CD4-positive, CD25-positive, alpha-beta regulatory T cell (primary cell): Measurements from ENCODE around the gene OTUD5. TPM values are rescaled to one million over a fixed set of nuclear protein-coding genes. Genes with fewer than 3 reads are reported as not detected.

Experiments
- ATAC-seq, 2 donors: fragments of 150-1000 bp; cut with Tn5 transposase; one replicate each; pipeline ENCODE4 v1.10.0; 2021; ENCODE audit warnings: low read depth in 2 of 2, moderate number of reproducible peaks in 2 of 2, moderate library complexity in 1 of 2
- DNase-seq, 3 donors: peaks; one replicate each; pipeline versions ENCODE4 v3.0.0 to v3.0.0-alpha.2; 2012 to 2022; ENCODE audit warnings: mixed read lengths in 1 of 3
- H3K27ac ChIP-seq: one replicate; pipeline ENCODE4 v1.7.0; 2013; ENCODE audit warnings: mild to moderate bottlenecking, low read length; ENCODE audit not compliant: insufficient read depth, poor library complexity, severe bottlenecking
- H3K27me3 ChIP-seq: one replicate; pipeline ENCODE4 v1.7.0; 2013; ENCODE audit warnings: low read length; ENCODE audit not compliant: control insufficient read depth, insufficient read depth
- H3K36me3 ChIP-seq: one replicate; pipeline ENCODE4 v1.7.0; 2013; ENCODE audit warnings: mild to moderate bottlenecking, low read length, moderate library complexity; ENCODE audit not compliant: control insufficient read depth, insufficient read depth
- H3K4me1 ChIP-seq: 2 replicates; pipeline ENCODE4 v1.7.0; 2013; ENCODE audit warnings: mild to moderate bottlenecking, low read length; ENCODE audit not compliant: insufficient read depth, control insufficient read depth, poor library complexity, severe bottlenecking
- H3K4me3 ChIP-seq: one replicate; pipeline ENCODE4 v1.7.0; 2013; ENCODE audit warnings: low read depth, mild to moderate bottlenecking, low read length, moderate library complexity
- H3K9me3 ChIP-seq, 2 experiments: 1 replicate in 1 of 2; 2 replicates in 1 of 2; pipeline ENCODE4 v1.7.0; 2013; ENCODE audit warnings: low read length in 2 of 2, mild to moderate bottlenecking in 1 of 2, moderate library complexity in 1 of 2; ENCODE audit not compliant: control insufficient read depth in 2 of 2
- H3K27ac Mint-ChIP-seq, 3 donors: one replicate each; pipeline ENCODE4 v1.8.0; 2020 to 2022; ENCODE audit warnings: mild to moderate bottlenecking in 3 of 3, mixed read lengths in 3 of 3, moderate library complexity in 2 of 3
- H3K27me3 Mint-ChIP-seq: one replicate; pipeline ENCODE4 v1.8.0; 2022; ENCODE audit warnings: mild to moderate bottlenecking, mixed read lengths
- H3K36me3 Mint-ChIP-seq: one replicate; pipeline ENCODE4 v1.8.0; 2020; ENCODE audit warnings: mixed read lengths
- H3K4me1 Mint-ChIP-seq, 4 donors: one replicate each; pipeline ENCODE4 v1.8.0; 2020 to 2022; ENCODE audit warnings: mixed read lengths in 4 of 4, mild to moderate bottlenecking in 1 of 4
- H3K4me3 Mint-ChIP-seq, 4 donors: one replicate each; pipeline ENCODE4 v1.8.0; 2020 to 2022; ENCODE audit warnings: mild to moderate bottlenecking in 4 of 4, mixed read lengths in 4 of 4, moderate library complexity in 3 of 4
- H3K9me3 Mint-ChIP-seq, 7 donors: one replicate each; pipeline ENCODE4 v1.8.0; 2020 to 2022; ENCODE audit warnings: mixed read lengths in 7 of 7, mild to moderate bottlenecking in 3 of 7, moderate library complexity in 2 of 7
- polyA plus RNA-seq, 4 donors: library from polyadenylated mRNA; unstranded; fragments of 300-500 nt; fragmentation: Illumina TruSeq; gene quantifications; one replicate each; pipeline ENCODE4 v1.2.3, GENCODE V29; 2021
- total RNA-seq: library from RNA; stranded (reverse); gene quantifications from one replicate; pipeline ENCODE4 v1.2.3, GENCODE V29; 2022

Gene OTUD5
- total and polyA plus RNA-seq, 5 donors from 2014 or later = 20.2 to 110 (median 31.1) TPM

DNA sequence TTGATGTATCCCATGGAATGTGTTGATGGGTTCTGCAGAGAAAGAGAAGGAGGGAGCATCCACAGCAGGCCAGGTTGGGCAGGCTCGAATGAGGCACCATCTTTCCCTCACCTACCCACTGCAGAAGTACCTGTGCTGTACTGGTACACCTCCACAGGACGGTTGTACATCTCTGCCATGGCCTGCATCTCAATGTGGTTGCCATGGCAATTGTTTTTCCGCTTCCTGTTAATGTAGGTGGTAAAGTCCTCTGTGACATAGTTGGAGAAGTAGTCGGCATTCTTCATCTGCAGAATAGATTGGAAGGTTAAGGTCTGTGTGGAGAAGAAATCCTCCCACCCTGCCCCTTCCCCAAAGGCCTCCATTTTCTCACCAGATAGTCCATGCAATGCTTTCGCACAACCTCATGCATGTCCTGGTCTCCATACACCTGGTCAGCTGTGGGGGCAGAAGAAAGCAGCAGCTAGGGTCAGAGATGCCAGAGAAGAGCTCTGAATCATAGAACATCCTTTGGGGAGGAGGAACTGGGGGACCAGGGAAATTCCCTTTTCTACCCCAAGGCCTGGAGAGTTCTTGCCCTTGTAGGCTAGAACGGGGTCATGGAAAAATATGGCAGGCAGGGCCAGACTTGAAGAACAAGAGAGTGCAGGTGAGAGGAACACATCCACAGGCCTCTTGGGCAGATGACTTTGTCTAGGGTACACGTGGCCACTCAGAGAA lies 22.7 kb downstream of the OTUD5 start:
- Histone ChIP-seq H3K27ac (peak overlapping the region; percentile 99), H3K36me3 (peaks cover 16% of the 10 kb centered on the region), H3K27me3 (no peaks in the 10 kb centered on the region), H3K9me3 (no peaks in the 10 kb centered on the region), H3K4me1 (peaks cover 64% of the 10 kb centered on the region), H3K4me3 (peak overlapping the region; percentile 40)
- DNase-seq (peak; percentile 46 to 76 (median 73)), ATAC-seq (peak; percentile 19 to 29)
- peaks cover 26% of the 10 kb centered on the region for H3K36me3 Mint-ChIP-seq
- H3K4me1 Mint-ChIP-seq = peaks cover 29 to 73% (median 54%) of the 10 kb centered on the region in 4 donors
- no peaks in the 10 kb centered on the region for H3K27me3 Mint-ChIP-seq
- peak overlapping the region; percentile 69 to 85 (median 72) for H3K4me3 Mint-ChIP-seq
- peaks cover 0 to under 1% (median 0%) of the 10 kb centered on the region in 7 donors for H3K9me3 Mint-ChIP-seq
- H3K27ac Mint-ChIP-seq = peak overlapping the region; percentile 83 to 98 (median 95)

GRCh38 chrX:48933757-48934156 lies 23.6 kb downstream of the OTUD5 start:
- peak overlapping the region; percentile 99 for H3K27ac ChIP-seq
- peaks cover 54% of the 10 kb centered on the region for H3K4me1 ChIP-seq
- Mint-ChIP-seq H3K27ac (peak overlapping the region; percentile 91 to 98 (median 95)), H3K27me3 (no peaks in the 10 kb centered on the region), H3K36me3 (peaks cover 26% of the 10 kb centered on the region), H3K4me3 (peak overlapping the region in 3 of 4 donors; percentile 19 to 85 (median 43)), H3K4me1 (peaks cover 26 to 63% (median 45%) of the 10 kb centered on the region in 4 donors), H3K9me3 (peaks cover 0 to 2% (median 0%) of the 10 kb centered on the region in 7 donors)
- no peaks in the 10 kb centered on the region for H3K9me3 ChIP-seq
- no peaks in the 10 kb centered on the region for H3K27me3 ChIP-seq
- DNase-seq (peak in 1 of 3 donors; percentile 13), ATAC-seq (no peak)
- H3K36me3 ChIP-seq = peaks cover 16% of the 10 kb centered on the region
- H3K4me3 ChIP-seq = no peak overlapping the region

- ATAC-seq = no peak
- H3K4me1 Mint-ChIP-seq = peaks cover 4 to 49% (median 16%) of the 10 kb centered on the region in 4 donors
- Histone ChIP-seq H3K4me3 (no peak overlapping the region), H3K36me3 (peaks cover 24% of the 10 kb centered on the region), H3K27me3 (no peaks in the 10 kb centered on the region), H3K4me1 (peaks cover 23% of the 10 kb centered on the region), H3K27ac (no peak overlapping the region), H3K9me3 (no peaks in the 10 kb centered on the region)
- H3K36me3 Mint-ChIP-seq = peaks cover 34% of the 10 kb centered on the region
- H3K27ac Mint-ChIP-seq = peak overlapping the region in 2 of 3 donors; percentile 35 to 48
- H3K9me3 Mint-ChIP-seq = peaks cover 0 to 2% (median 0%) of the 10 kb centered on the region in 7 donors
- H3K27me3 Mint-ChIP-seq = no peaks in the 10 kb centered on the region
- no peak for DNase-seq
- H3K4me3 Mint-ChIP-seq = no peak overlapping the region
These were observed 29.5 kb downstream of the OTUD5 start for GRCh38 chrX:48927736-48928382.

DNA sequence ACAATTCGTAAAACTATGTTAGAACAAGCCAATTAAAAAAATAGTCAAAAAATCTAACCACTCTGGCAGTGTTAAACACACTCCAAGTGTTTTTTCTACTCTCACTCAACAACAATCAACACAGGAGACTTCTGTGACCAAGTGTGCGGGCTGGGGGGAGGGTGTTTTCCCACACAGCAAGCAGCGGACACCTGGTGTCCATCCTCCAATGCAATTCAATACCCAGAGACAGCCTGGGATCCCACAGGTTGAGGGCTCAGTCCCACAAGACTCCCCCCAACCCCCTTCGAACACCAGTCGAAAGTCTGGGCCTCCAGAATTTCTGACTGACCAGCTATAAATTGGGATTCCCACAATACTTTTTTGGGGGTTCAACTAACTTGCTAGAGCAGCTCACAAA lies 30.3 kb downstream of the OTUD5 start:
- H3K27ac Mint-ChIP-seq = no peak overlapping the region
- peaks cover 24% of the 10 kb centered on the region for H3K36me3 ChIP-seq
- peaks cover 34% of the 10 kb centered on the region for H3K36me3 Mint-ChIP-seq

GRCh38 chrX:48924270-48924669 lies 33.1 kb downstream of the OTUD5 start:
- peaks cover 18% of the 10 kb centered on the region for H3K36me3 ChIP-seq
- H3K27ac ChIP-seq = no peak overlapping the region

More for the DNA sequence above, 30.3 kb downstream of the OTUD5 start:
- Histone ChIP-seq H3K4me1 (peaks cover 28% of the 10 kb centered on the region), H3K9me3 (no peaks in the 10 kb centered on the region), H3K4me3 (no peak overlapping the region), H3K27me3 (no peaks in the 10 kb centered on the region), H3K27ac (no peak overlapping the region)
- DNase-seq = no peak
- Mint-ChIP-seq H3K4me1 (peaks cover 4 to 53% (median 16%) of the 10 kb centered on the region in 4 donors), H3K27me3 (no peaks in the 10 kb centered on the region), H3K4me3 (no peak overlapping the region), H3K9me3 (peaks cover 0 to 2% (median 0%) of the 10 kb centered on the region in 7 donors)
- ATAC-seq = no peak

GRCh38 chrX:48923771-48924170 lies 33.6 kb downstream of the OTUD5 start:
- no peak overlapping the region for H3K4me3 ChIP-seq
- peak overlapping the region in 1 of 4 donors; percentile 78 for H3K4me3 Mint-ChIP-seq
- H3K36me3 Mint-ChIP-seq = peaks cover 26% of the 10 kb centered on the region
- no peak for DNase-seq
- H3K27me3 ChIP-seq = no peaks in the 10 kb centered on the region
- H3K4me1 Mint-ChIP-seq = peaks cover 10 to 78% (median 19%) of the 10 kb centered on the region in 4 donors
- H3K27me3 Mint-ChIP-seq = no peaks in the 10 kb centered on the region
- H3K9me3 ChIP-seq = no peaks in the 10 kb centered on the region
- peaks cover 18% of the 10 kb centered on the region for H3K36me3 ChIP-seq
- peak overlapping the region; percentile 84 to 99 (median 87) for H3K27ac Mint-ChIP-seq
- peaks cover 59% of the 10 kb centered on the region for H3K4me1 ChIP-seq
- H3K9me3 Mint-ChIP-seq = no peaks in the 10 kb centered on the region
- no peak for ATAC-seq
- H3K27ac ChIP-seq = no peak overlapping the region

More at GRCh38 chrX:48924270-48924669, 33.1 kb downstream of the OTUD5 start:
- H3K27me3 Mint-ChIP-seq = no peaks in the 10 kb centered on the region
- peak overlapping the region; percentile 34 to 78 (median 49) for H3K4me3 Mint-ChIP-seq
- H3K9me3 ChIP-seq = no peaks in the 10 kb centered on the region
- no peak overlapping the region for H3K4me3 ChIP-seq
- peaks cover 10 to 75% (median 19%) of the 10 kb centered on the region in 4 donors for H3K4me1 Mint-ChIP-seq
- ATAC-seq = no peak
- H3K4me1 ChIP-seq = peaks cover 56% of the 10 kb centered on the region
- DNase-seq = peak in 1 of 3 donors; percentile 27
- H3K27me3 ChIP-seq = no peaks in the 10 kb centered on the region
- peak overlapping the region; percentile 84 to 99 (median 87) for H3K27ac Mint-ChIP-seq
- H3K36me3 Mint-ChIP-seq = peaks cover 26% of the 10 kb centered on the region
- no peaks in the 10 kb centered on the region for H3K9me3 Mint-ChIP-seq

GRCh38 chrX:48920718-48921104 lies 36.7 kb downstream of the OTUD5 start:
- peak overlapping the region; percentile 92 for H3K4me3 ChIP-seq
- peaks cover 60% of the 10 kb centered on the region for H3K4me1 ChIP-seq
- H3K27ac Mint-ChIP-seq = peak overlapping the region; percentile 94 to 99 (median 96)
- no peaks in the 10 kb centered on the region for H3K9me3 ChIP-seq
- peak overlapping the region; percentile 96 for H3K27ac ChIP-seq
- no peak for ATAC-seq
- peaks cover 4% of the 10 kb centered on the region for H3K27me3 Mint-ChIP-seq
- peak overlapping the region; percentile 94 to 97 (median 96) for H3K4me3 Mint-ChIP-seq
- peaks cover 27% of the 10 kb centered on the region for H3K36me3 Mint-ChIP-seq
- H3K9me3 Mint-ChIP-seq = no peaks in the 10 kb centered on the region
- DNase-seq = no peak
- H3K27me3 ChIP-seq = no peaks in the 10 kb centered on the region
- H3K4me1 Mint-ChIP-seq = peaks cover 10 to 77% (median 19%) of the 10 kb centered on the region in 4 donors
- peaks cover 31% of the 10 kb centered on the region for H3K36me3 ChIP-seq
